Sigmoid colon (tissue), 4 donors: ENCODE results near the gene DNASE1L2.

Source experiments
- EP300 ChIP-seq, 4 donors: sonication (generic); formaldehyde crosslinking; IDR thresholded peaks; one replicate each; pipeline ENCODE4 v1.6.1; 2017; ENCODE audit warnings: antibody characterized with exemption in 4 of 4
- POLR2AphosphoS5 ChIP-seq, 4 donors: sonication (generic); formaldehyde crosslinking; IDR thresholded peaks; one replicate each; pipeline ENCODE4 v1.6.1; 2017; ENCODE audit warnings: antibody characterized with exemption in 4 of 4
- TF ChIP-seq, protein P1 (sequence below), 4 experiments: fragments of 450-650 bp in 3 of 4; fragments of 200-600 bp in 1 of 4; IDR thresholded peaks; one replicate each; pipeline ENCODE4 v1.5.1; 2016 to 2019; ENCODE audit warnings: antibody characterized with exemption in 4 of 4, mild to moderate bottlenecking in 3 of 4, moderate library complexity in 2 of 4

DNA sequence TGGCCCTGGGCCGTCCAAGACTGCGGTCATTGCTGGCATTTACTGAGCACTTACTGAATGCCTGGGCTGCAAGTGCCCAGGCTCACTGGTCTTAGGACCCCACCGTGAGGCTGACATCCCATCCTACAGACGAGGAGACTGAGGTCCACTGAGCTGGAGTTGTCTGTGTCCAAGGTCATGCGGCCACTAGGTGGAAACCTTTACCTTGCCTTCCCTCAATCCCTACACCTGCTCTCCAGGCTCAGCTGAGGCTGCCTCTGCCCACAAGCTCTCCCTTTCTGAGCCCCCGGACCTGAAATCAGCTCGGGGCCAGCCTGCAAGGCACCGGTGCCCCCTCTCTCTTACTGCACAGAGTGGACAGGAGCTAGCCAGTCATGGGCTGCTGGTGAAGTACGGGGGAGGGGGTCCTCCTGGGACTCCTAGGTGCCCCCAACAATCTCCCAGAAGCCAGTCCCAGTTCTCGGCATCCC lies 41.4 kb upstream of the DNASE1L2 start:
- TF ChIP-seq, protein P1, sequence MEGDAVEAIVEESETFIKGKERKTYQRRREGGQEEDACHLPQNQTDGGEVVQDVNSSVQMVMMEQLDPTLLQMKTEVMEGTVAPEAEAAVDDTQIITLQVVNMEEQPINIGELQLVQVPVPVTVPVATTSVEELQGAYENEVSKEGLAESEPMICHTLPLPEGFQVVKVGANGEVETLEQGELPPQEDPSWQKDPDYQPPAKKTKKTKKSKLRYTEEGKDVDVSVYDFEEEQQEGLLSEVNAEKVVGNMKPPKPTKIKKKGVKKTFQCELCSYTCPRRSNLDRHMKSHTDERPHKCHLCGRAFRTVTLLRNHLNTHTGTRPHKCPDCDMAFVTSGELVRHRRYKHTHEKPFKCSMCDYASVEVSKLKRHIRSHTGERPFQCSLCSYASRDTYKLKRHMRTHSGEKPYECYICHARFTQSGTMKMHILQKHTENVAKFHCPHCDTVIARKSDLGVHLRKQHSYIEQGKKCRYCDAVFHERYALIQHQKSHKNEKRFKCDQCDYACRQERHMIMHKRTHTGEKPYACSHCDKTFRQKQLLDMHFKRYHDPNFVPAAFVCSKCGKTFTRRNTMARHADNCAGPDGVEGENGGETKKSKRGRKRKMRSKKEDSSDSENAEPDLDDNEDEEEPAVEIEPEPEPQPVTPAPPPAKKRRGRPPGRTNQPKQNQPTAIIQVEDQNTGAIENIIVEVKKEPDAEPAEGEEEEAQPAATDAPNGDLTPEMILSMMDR (IDR thresholded peaks at IDR 0.05) = peak in 2 of 4 experiments; percentile 10 to 22
- no peak for TF ChIP-seq EP300 (IDR thresholded peaks at IDR 0.05)
- TF ChIP-seq POLR2AphosphoS5 (IDR thresholded peaks at IDR 0.05) = no peak
